ENCODE results near the gene UACA. TPM values are rescaled to one million over a fixed set of nuclear protein-coding genes. Genes with fewer than 3 reads are reported as not detected.

Gene UACA
- total and polyA plus RNA-seq, 9 of the 15 experiments (the other 6 are each of a cell fraction or from before 2014, with no cell fraction given): 0.06 to 0.33 (median 0.15) TPM; not detected in 5

DNA sequence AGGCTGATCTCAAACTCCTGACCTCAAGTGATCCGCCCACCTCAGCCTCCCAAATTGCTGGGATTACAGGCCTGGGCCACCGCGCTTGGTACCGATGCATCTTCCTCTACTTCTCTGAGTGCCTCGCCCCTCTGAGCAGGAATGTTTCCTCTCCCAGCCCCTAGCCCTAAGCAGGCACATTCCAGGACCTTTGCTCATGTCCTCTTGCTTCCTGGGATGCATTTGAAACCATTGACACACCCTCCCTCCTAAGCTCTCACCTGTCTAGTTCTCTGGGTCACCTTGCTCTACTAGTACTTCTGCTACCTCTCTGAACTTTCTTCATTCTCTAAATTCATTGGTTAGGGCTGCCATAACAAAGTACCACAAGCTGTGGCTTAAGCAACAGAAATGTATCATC is 17.9 kb upstream of the UACA start:
- Histone ChIP-seq H3K9me1 (ENCODE audit: control insufficient read depth, insufficient read depth, low read length) (no peaks in the 10 kb centered on the region), H3K27ac (ENCODE audit: extremely low read depth, low read depth, low read length) (no peak overlapping the region), H3K4me2 (ENCODE audit: insufficient read depth, low read length) (no peak overlapping the region), H2AFZ (ENCODE audit: low read depth, low read length) (no peak overlapping the region), H3K9ac (ENCODE audit: insufficient read depth in 1 of 2, low read depth in 2 of 2, low read length in 2 of 2) (no peak overlapping the region), H3K79me2 (ENCODE audit: control insufficient read depth, insufficient read depth, low read length) (no peaks in the 10 kb centered on the region), H3K27me3 (ENCODE audit: control insufficient read depth in 2 of 2, insufficient read depth in 2 of 2, low read length in 2 of 2) (peaks cover 0 to 5% of the 10 kb centered on the region in 2 experiments; a peak in 1 of 5 replicates), H3K9me3 (replicated peaks; ENCODE audit: control insufficient read depth, insufficient read depth, low read depth, low read length) (no peaks in the 10 kb centered on the region), H3K36me3 (ENCODE audit: control insufficient read depth, insufficient read depth, low read length) (no peaks in the 10 kb centered on the region), H3K4me3 (no peak overlapping the region), H4K20me1 (replicated peaks; ENCODE audit: control insufficient read depth, insufficient read depth, low read length) (no peaks in the 10 kb centered on the region), H3K4me1 (replicated peaks in 1 of 2; ENCODE audit: control insufficient read depth in 2 of 2, insufficient read depth in 2 of 2, low read length in 2 of 2) (no peaks in the 10 kb centered on the region)
- POLR2A ChIA-PET: no interaction called here
- FAIRE-seq: no peak
- no TSS peak for BruUV-seq (replicated peaks)
- TF ChIP-seq GABPB2 (CRISPR knock-in tag; conservative IDR thresholded peaks at IDR 0.05): no peak
- TF ChIP-seq PHF21A (IDR thresholded peaks at IDR 0.05; ENCODE audit: borderline replicate concordance, low read depth): no peak
- no peak for TF ChIP-seq CREB1 (IDR thresholded peaks at IDR 0.05)
- no peak for TF ChIP-seq CREB1 (CRISPR knock-in tag; IDR thresholded peaks at IDR 0.05)
- no peak for TF ChIP-seq ZNF717 (CRISPR knock-in tag; IDR thresholded peaks at IDR 0.05)
- no peak for TF ChIP-seq BRF1 (IDR thresholded peaks at IDR 0.05; ENCODE audit: borderline replicate concordance, extremely low read depth, insufficient read length)
- no peak for TF ChIP-seq CBFA2T2 (conservative IDR thresholded peaks at IDR 0.05)
- TF ChIP-seq ZBTB8A (IDR thresholded peaks at IDR 0.05; ENCODE audit: partially characterized antibody): no peak
- TF ChIP-seq, protein P1, sequence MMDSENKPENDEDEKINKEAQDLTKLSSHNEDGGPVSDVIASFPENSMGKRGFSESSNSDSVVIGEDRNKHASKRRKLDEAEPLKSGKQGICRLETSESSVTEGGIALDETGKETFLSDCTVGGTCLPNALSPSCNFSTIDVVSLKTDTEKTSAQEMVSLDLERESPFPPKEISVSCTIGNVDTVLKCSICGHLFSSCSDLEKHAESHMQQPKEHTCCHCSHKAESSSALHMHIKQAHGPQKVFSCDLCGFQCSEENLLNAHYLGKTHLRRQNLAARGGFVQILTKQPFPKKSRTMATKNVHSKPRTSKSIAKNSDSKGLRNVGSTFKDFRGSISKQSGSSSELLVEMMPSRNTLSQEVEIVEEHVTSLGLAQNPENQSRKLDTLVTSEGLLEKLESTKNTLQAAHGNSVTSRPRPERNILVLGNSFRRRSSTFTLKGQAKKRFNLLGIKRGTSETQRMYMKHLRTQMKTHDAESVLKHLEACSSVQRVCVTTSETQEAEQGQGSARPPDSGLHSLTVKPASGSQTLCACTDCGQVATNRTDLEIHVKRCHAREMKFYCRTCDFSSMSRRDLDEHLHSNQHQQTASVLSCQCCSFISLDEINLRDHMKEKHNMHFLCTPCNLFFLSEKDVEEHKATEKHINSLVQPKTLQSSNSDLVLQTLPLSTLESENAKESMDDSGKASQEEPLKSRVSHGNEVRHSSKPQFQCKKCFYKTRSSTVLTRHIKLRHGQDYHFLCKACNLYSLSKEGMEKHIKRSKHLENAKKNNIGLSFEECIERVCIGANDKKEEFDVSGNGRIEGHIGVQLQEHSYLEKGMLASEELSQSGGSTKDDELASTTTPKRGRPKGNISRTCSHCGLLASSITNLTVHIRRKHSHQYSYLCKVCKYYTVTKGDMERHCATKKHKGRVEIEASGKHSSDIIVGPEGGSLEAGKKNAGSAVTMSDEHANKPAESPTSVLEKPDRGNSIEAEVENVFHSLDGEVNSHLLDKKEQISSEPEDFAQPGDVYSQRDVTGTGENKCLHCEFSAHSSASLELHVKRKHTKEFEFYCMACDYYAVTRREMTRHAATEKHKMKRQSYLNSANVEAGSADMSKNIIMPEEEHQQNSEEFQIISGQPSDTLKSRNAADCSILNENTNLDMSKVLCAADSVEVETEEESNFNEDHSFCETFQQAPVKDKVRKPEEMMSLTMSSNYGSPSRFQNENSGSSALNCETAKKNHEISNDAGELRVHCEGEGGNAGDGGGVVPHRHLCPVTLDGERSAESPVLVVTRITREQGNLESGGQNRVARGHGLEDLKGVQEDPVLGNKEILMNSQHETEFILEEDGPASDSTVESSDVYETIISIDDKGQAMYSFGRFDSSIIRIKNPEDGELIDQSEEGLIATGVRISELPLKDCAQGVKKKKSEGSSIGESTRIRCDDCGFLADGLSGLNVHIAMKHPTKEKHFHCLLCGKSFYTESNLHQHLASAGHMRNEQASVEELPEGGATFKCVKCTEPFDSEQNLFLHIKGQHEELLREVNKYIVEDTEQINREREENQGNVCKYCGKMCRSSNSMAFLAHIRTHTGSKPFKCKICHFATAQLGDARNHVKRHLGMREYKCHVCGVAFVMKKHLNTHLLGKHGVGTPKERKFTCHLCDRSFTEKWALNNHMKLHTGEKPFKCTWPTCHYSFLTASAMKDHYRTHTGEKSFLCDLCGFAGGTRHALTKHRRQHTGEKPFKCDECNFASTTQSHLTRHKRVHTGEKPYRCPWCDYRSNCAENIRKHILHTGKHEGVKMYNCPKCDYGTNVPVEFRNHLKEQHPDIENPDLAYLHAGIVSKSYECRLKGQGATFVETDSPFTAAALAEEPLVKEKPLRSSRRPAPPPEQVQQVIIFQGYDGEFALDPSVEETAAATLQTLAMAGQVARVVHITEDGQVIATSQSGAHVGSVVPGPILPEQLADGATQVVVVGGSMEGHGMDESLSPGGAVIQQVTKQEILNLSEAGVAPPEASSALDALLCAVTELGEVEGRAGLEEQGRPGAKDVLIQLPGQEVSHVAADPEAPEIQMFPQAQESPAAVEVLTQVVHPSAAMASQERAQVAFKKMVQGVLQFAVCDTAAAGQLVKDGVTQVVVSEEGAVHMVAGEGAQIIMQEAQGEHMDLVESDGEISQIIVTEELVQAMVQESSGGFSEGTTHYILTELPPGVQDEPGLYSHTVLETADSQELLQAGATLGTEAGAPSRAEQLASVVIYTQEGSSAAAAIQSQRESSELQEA (IDR thresholded peaks at IDR 0.05; ENCODE audit: low read depth): no peak
- no peak for ATAC-seq
- CTCF ChIA-PET (ENCODE audit: low intra/inter-chr PET ratio): no interaction called here
- DNase-seq (ENCODE audit: extremely low read depth in 1 of 4, low spot score in 3 of 4): no peak
- in situ Hi-C loops (cut with MboI): no loop called here
- intact Hi-C loops (cut with micrococcal nuclease): no loop called here
- 17% methylated on average over 4 of the region's 5 CpGs for WGBS (ENCODE audit: insufficient coverage, low coverage, missing lambda C conversion rate)

All from K562 (cell line).